Measurements from ENCODE around the gene SDHB. TPM values are rescaled to one million over a fixed set of nuclear protein-coding genes. Genes with fewer than 3 reads are reported as not detected.

The SDHB gene
- total and polyA plus RNA-seq, 2 of the 8 experiments (the other 6 are each of a cell fraction or from before 2014, with no cell fraction given): 84.0 to 98.7 TPM

- H3K4me3 ChIP-seq (ENCODE audit: extremely low read depth in 1 of 4, insufficient read depth in 2 of 4, low read depth in 3 of 4, low read length in 4 of 4): no peak overlapping the region
- no peaks in the 10 kb centered on the region for H3K36me3 ChIP-seq (ENCODE audit: control insufficient read depth in 2 of 4, insufficient read depth in 4 of 4, low read length in 3 of 4)
- DNase-seq (ENCODE audit: low read depth in 1 of 2, low spot score in 2 of 2): no peak
- H4K5ac ChIP-seq (ENCODE audit: insufficient read length, low read depth, low read length): no peak overlapping the region
- no peak overlapping the region for H4K91ac ChIP-seq (replicated peaks; ENCODE audit: insufficient read length, low read length)
- H4K20me1 ChIP-seq (replicated peaks in 1 of 2; ENCODE audit: control insufficient read depth in 1 of 2, insufficient read depth in 2 of 2, low read length in 2 of 2): no peaks in the 10 kb centered on the region
- H3K56ac ChIP-seq (replicated peaks; ENCODE audit: insufficient read length, low read depth, low read length): no peak overlapping the region
- no peak for FAIRE-seq
- H3K79me2 ChIP-seq (ENCODE audit: control insufficient read depth in 1 of 2, insufficient read depth in 2 of 2, low read length in 2 of 2): no peaks in the 10 kb centered on the region
- H3K23me2 ChIP-seq (ENCODE audit: low read depth, low read length): no peaks in the 10 kb centered on the region
- H2AFZ ChIP-seq (ENCODE audit: low read length): no peak overlapping the region
- H2BK20ac ChIP-seq (ENCODE audit: low read length): no peak overlapping the region
- 91% methylated on average over 11 of the region's 11 CpGs; no CpG with 5 or more reads in 1 of the 2 experiments for WGBS, 2 experiments (ENCODE audit: extremely low coverage in 1 of 2, insufficient coverage in 1 of 2, insufficient read length in 1 of 2, insufficient replicate concordance in 2 of 2, low coverage in 1 of 2, low lambda C conversion rate in 2 of 2, missing lambda C conversion rate in 1 of 2)
- ChIA-PET POLR2A (ENCODE audit: partially characterized antibody) (no interaction called here), CTCF (ENCODE audit: partially characterized antibody) (interaction anchor here (0.6 to 7.8 kb wide), 7 partner anchors 9 to 304 kb away, joined by 3 to 111 read pairs (median 4); partner anchors contain the start of gene PADI2)
- no peak overlapping the region for H3K9ac ChIP-seq (replicated peaks in 1 of 4; ENCODE audit: extremely low read depth in 1 of 4, low read depth in 3 of 4, low read length in 3 of 4)
- H3K27ac ChIP-seq (ENCODE audit: low read depth, low read length): no peak overlapping the region
- H3K14ac ChIP-seq (ENCODE audit: insufficient read length): no peak overlapping the region
- H3K9me3 ChIP-seq (ENCODE audit: insufficient read depth in 2 of 2, low read depth in 1 of 2, low read length in 1 of 2): no peaks in the 10 kb centered on the region
- no peaks in the 10 kb centered on the region for H3K4me1 ChIP-seq (replicated peaks in 1 of 4; ENCODE audit: control insufficient read depth in 3 of 4, insufficient read depth in 4 of 4, low read length in 3 of 4)
- no peak overlapping the region for H2BK120ac ChIP-seq (replicated peaks; ENCODE audit: low read depth, low read length)
- H3K18ac ChIP-seq (ENCODE audit: extremely low read depth, low read length): no peak overlapping the region
- no peak overlapping the region for H2BK15ac ChIP-seq (ENCODE audit: low read length)
- H3K4me2 ChIP-seq (ENCODE audit: insufficient read depth in 1 of 2, low read depth in 2 of 2, low read length in 2 of 2): no peak overlapping the region
- no peak overlapping the region for H3K4ac ChIP-seq (replicated peaks; ENCODE audit: insufficient read length, low read depth, low read length)
- no peak overlapping the region for H4K8ac ChIP-seq (ENCODE audit: extremely low read depth, insufficient read depth, low read length)
- no peak overlapping the region for H2BK12ac ChIP-seq (ENCODE audit: low read depth, low read length)
- H3K23ac ChIP-seq (ENCODE audit: insufficient read length): no peak overlapping the region
- H2BK5ac ChIP-seq (ENCODE audit: low read depth, low read length): no peak overlapping the region
- no peaks in the 10 kb centered on the region for H3K79me1 ChIP-seq (ENCODE audit: low read depth, low read length)
- no peaks in the 10 kb centered on the region for H3K27me3 ChIP-seq (replicated peaks in 1 of 4; ENCODE audit: control insufficient read depth in 3 of 4, extremely low read depth in 1 of 4, insufficient read depth in 3 of 4, low read length in 3 of 4)
- H2AK5ac ChIP-seq (ENCODE audit: low read depth, low read length): no peak overlapping the region
- TF ChIP-seq EP300 (IDR thresholded peaks at IDR 0.05; ENCODE audit: borderline replicate concordance in 1 of 2, low read depth in 2 of 2, low read length in 2 of 2) (no peak), CHD1 (IDR thresholded peaks at IDR 0.05; ENCODE audit: low read depth, low read length) (no peak), GTF2F1 (IDR thresholded peaks at IDR 0.05; ENCODE audit: borderline replicate concordance, low read depth, low read length) (no peak), RXRA (IDR thresholded peaks at IDR 0.05; ENCODE audit: insufficient read depth, low read depth, low read length) (no peak), SP2 (IDR thresholded peaks at IDR 0.05; ENCODE audit: low read length) (no peak), CBX8 (IDR thresholded peaks at IDR 0.05; ENCODE audit: borderline replicate concordance, low read depth, low read length) (no peak)
Measured at GRCh38 chr1:17066361-17067068, 12.7 kb upstream of the SDHB start.
